ENCODE data around the gene SELENOM. TPM values are rescaled to one million over a fixed set of nuclear protein-coding genes. Genes with fewer than 3 reads are reported as not detected.

SELENOM gene
- total RNA-seq, 1 experiment from 2014 or later, result 2.0 TPM

- H3K27me3 Mint-ChIP-seq (ENCODE audit: insufficient read depth, unreplicated experiment), result no peaks in the 10 kb centered on the region
- H3K4me3 ChIP-seq (ENCODE audit: low read depth, low read length), result no peak overlapping the region
These were observed 24.6 kb downstream of the SELENOM start for GRCh38 chr22:31082606-31083376.

GRCh38 chr22:31081963-31082605, 25.3 kb downstream of the SELENOM start:
- no peak for DNase-seq
- peak overlapping the region; percentile 94 for H3K4me3 Mint-ChIP-seq (ENCODE audit: unreplicated experiment)
- peaks cover 38% of the 10 kb centered on the region for H3K4me1 ChIP-seq
- peak overlapping the region; percentile 60 for H3K4me3 ChIP-seq (ENCODE audit: low read depth, low read length)
- ChIA-PET CTCF (interaction anchor here (0.6 to 3.5 kb wide), 6 partner anchors 19 to 132 kb away, joined by 3 to 29 read pairs (median 10); partner anchors contain the start of genes MORC2, SELENOM and TUG1), POLR2A (interaction anchor here (0.6 to 2.6 kb wide), 2 partner anchors 13 to 18 kb away, joined by 4 to 26 read pairs; no protein-coding TSS in a partner anchor)
- H3K36me3 Mint-ChIP-seq (ENCODE audit: insufficient read depth, unreplicated experiment), result peaks cover 32% of the 10 kb centered on the region
- intact Hi-C loops (cut with micrococcal nuclease; ENCODE audit: unreplicated experiment), result no loop called here
- TF ChIP-seq CTCF (IDR thresholded peaks at IDR 0.05; ENCODE audit: insufficient read depth in 1 of 2, low read depth in 1 of 2, low read length in 1 of 2, severe bottlenecking in 1 of 2, unreplicated experiment in 1 of 2), result no peak
- H3K27ac Mint-ChIP-seq (ENCODE audit: unreplicated experiment), result peak overlapping the region; percentile 95
- H3K9me3 ChIP-seq, result no peaks in the 10 kb centered on the region
- peaks cover 1% of the 10 kb centered on the region for H3K36me3 ChIP-seq (ENCODE audit: control insufficient read depth, insufficient read depth, low read length)
- BruUV-seq (replicated peaks), result no TSS peak
- no peaks in the 10 kb centered on the region for H3K9me3 Mint-ChIP-seq (ENCODE audit: unreplicated experiment)
- H3K27me3 Mint-ChIP-seq (ENCODE audit: insufficient read depth, unreplicated experiment), result no peaks in the 10 kb centered on the region
- no peaks in the 10 kb centered on the region for H3K27me3 ChIP-seq (replicated peaks; ENCODE audit: control insufficient read depth, insufficient read depth, low read length)
- peaks cover 30% of the 10 kb centered on the region for H3K4me1 Mint-ChIP-seq (ENCODE audit: low read depth, unreplicated experiment)

More at GRCh38 chr22:31082606-31083376, 24.6 kb downstream of the SELENOM start:
- Mint-ChIP-seq H3K4me1 (ENCODE audit: low read depth, unreplicated experiment) (peaks cover 30% of the 10 kb centered on the region), H3K9me3 (ENCODE audit: unreplicated experiment) (no peaks in the 10 kb centered on the region), H3K27ac (ENCODE audit: unreplicated experiment) (no peak overlapping the region), H3K36me3 (ENCODE audit: insufficient read depth, unreplicated experiment) (peaks cover 36% of the 10 kb centered on the region), H3K4me3 (ENCODE audit: unreplicated experiment) (peak overlapping the region; percentile 94)
- intact Hi-C loops (cut with micrococcal nuclease; ENCODE audit: unreplicated experiment), result no loop called here
- POLR2A ChIA-PET, result interaction anchor here (0.6 to 2.6 kb wide), 3 partner anchors 12 to 113 kb away, joined by 4 to 26 read pairs (median 5); partner anchors contain the start of gene TUG1
- CTCF ChIA-PET, result interaction anchor here (0.6 to 3.5 kb wide), 6 partner anchors 19 to 132 kb away, joined by 3 to 29 read pairs (median 10); partner anchors contain the start of genes MORC2, SELENOM and TUG1
- TF ChIP-seq CTCF (IDR thresholded peaks at IDR 0.05; ENCODE audit: insufficient read depth in 1 of 2, low read depth in 1 of 2, low read length in 1 of 2, severe bottlenecking in 1 of 2, unreplicated experiment in 1 of 2), result peak; percentile 50 to 61
- DNase-seq, result peak; percentile 78 to 83
- H3K27me3 ChIP-seq (replicated peaks; ENCODE audit: control insufficient read depth, insufficient read depth, low read length), result no peaks in the 10 kb centered on the region
- BruUV-seq (replicated peaks), result no TSS peak
- H3K36me3 ChIP-seq (ENCODE audit: control insufficient read depth, insufficient read depth, low read length), result peaks cover 1% of the 10 kb centered on the region
- no peaks in the 10 kb centered on the region for H3K9me3 ChIP-seq
- H3K4me1 ChIP-seq, result peaks cover 38% of the 10 kb centered on the region
